GM13976 (cell line): Measurements from ENCODE around the gene THAP8.

ENCODE experiments used
- DNase-seq: peaks from one replicate; pipeline ENCODE4 v3.0.0; 2012; ENCODE audit warnings: low spot score
- CTCF ChIP-seq: IDR thresholded peaks from 2 replicates; pipeline ENCODE4 v1.5.1; 2012; ENCODE audit warnings: borderline replicate concordance, mild to moderate bottlenecking; ENCODE audit not compliant: insufficient read depth; ENCODE audit errors: extremely low read depth, missing control alignments, control extremely low read depth
- in situ Hi-C: fragments of 300-500 bp; cut with MboI; formaldehyde crosslinking; loops from one replicate; pipeline ENCODE4 v1.12.0; 2022; ENCODE audit warnings: low sequenced_read_pairs, mixed read lengths, inconsistent platforms; ENCODE audit not compliant: unreplicated experiment

The THAP8 gene

GRCh38 chr19:35987571-35987896 lies 66.6 kb downstream of the THAP8 start:
- in situ Hi-C loops: no loop called here
- no peak for TF ChIP-seq CTCF
- DNase-seq: no peak

- DNase-seq: peak; percentile 64
- no peak for TF ChIP-seq CTCF
- in situ Hi-C loops: no loop called here
These were observed 67.2 kb downstream of the THAP8 start for GRCh38 chr19:35986664-35987570.

- TF ChIP-seq CTCF: no peak
- in situ Hi-C loops: no loop called here
- no peak for DNase-seq
These were observed 68.0 kb downstream of the THAP8 start for GRCh38 chr19:35986111-35986510.
